A549 (cell line): ENCODE data around the gene PRR7.

ENCODE experiments used
- CTCF ChIP-seq: fragments of >200 bp; sonication (Bioruptor Twin); formaldehyde crosslinking; IDR thresholded peaks from 3 replicates; pipeline ENCODE4 v1.5.1; 2016
- HMGXB4 ChIP-seq: fragments of 250-450 bp; sonication (Bioruptor Pico); IDR thresholded peaks from 2 replicates; pipeline ENCODE4 v1.5.0; 2021; ENCODE audit warnings: mild to moderate bottlenecking, moderate library complexity, borderline replicate concordance
- JUN ChIP-seq, 2 experiments: fragments of >200 bp; sonication (Bioruptor Twin); formaldehyde crosslinking; IDR thresholded peaks; 2 replicates in 1 of 2; 3 replicates in 1 of 2; pipeline ENCODE4 v1.6.1; 2016 to 2017
- TF ChIP-seq, protein P1 (sequence below): fragments of 200-600 bp; sonication (generic); IDR thresholded peaks from 2 replicates; pipeline ENCODE4 v1.6.1; 2016; ENCODE audit warnings: antibody characterized with exemption, mild to moderate bottlenecking, moderate library complexity
- TF ChIP-seq, protein P2 (sequence below): fragments of 450-650 bp; IDR thresholded peaks from 2 replicates; pipeline ENCODE4 v1.6.1; 2014; ENCODE audit warnings: antibody characterized with exemption

DNA sequence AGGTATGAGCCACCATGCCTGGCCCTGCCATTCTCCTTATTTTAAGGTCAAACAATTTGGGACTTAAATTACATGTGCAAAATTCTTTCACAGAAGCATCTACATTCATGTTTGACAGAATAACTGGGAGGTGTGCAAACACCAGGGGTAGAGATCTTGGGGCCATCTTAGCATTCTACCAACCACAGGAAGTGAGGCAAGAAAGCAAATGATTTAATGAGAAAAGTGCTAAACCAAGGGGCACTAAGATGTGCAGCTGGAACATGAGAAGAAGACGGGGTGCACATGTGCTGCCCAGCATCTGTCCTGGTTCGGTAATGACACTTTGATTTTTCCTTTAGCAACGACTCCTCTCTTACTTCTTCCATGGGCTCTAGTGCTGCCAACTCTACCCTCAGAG is 36.0 kb upstream of the PRR7 start:
- TF ChIP-seq CTCF (no peak), HMGXB4 (CRISPR knock-in tag) (no peak), JUN (IDR thresholded peaks at IDR 0.05) (no peak)
- TF ChIP-seq, protein P1, sequence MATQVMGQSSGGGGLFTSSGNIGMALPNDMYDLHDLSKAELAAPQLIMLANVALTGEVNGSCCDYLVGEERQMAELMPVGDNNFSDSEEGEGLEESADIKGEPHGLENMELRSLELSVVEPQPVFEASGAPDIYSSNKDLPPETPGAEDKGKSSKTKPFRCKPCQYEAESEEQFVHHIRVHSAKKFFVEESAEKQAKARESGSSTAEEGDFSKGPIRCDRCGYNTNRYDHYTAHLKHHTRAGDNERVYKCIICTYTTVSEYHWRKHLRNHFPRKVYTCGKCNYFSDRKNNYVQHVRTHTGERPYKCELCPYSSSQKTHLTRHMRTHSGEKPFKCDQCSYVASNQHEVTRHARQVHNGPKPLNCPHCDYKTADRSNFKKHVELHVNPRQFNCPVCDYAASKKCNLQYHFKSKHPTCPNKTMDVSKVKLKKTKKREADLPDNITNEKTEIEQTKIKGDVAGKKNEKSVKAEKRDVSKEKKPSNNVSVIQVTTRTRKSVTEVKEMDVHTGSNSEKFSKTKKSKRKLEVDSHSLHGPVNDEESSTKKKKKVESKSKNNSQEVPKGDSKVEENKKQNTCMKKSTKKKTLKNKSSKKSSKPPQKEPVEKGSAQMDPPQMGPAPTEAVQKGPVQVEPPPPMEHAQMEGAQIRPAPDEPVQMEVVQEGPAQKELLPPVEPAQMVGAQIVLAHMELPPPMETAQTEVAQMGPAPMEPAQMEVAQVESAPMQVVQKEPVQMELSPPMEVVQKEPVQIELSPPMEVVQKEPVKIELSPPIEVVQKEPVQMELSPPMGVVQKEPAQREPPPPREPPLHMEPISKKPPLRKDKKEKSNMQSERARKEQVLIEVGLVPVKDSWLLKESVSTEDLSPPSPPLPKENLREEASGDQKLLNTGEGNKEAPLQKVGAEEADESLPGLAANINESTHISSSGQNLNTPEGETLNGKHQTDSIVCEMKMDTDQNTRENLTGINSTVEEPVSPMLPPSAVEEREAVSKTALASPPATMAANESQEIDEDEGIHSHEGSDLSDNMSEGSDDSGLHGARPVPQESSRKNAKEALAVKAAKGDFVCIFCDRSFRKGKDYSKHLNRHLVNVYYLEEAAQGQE = no peak
- TF ChIP-seq, protein P2, sequence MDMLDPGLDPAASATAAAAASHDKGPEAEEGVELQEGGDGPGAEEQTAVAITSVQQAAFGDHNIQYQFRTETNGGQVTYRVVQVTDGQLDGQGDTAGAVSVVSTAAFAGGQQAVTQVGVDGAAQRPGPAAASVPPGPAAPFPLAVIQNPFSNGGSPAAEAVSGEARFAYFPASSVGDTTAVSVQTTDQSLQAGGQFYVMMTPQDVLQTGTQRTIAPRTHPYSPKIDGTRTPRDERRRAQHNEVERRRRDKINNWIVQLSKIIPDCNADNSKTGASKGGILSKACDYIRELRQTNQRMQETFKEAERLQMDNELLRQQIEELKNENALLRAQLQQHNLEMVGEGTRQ = no peak
